AML-193 (cell line): ENCODE data around the gene NDOR1.

Experiments used
- DNase-seq, 2 experiments: peaks; one replicate each; lab custom pipeline; 2025; lab: John Stamatoyannopoulos, UW

Gene NDOR1

GRCh38 chr9:137183980-137184595 is 21.4 kb upstream of the NDOR1 start:
- DNase-seq, result no peak

DNA sequence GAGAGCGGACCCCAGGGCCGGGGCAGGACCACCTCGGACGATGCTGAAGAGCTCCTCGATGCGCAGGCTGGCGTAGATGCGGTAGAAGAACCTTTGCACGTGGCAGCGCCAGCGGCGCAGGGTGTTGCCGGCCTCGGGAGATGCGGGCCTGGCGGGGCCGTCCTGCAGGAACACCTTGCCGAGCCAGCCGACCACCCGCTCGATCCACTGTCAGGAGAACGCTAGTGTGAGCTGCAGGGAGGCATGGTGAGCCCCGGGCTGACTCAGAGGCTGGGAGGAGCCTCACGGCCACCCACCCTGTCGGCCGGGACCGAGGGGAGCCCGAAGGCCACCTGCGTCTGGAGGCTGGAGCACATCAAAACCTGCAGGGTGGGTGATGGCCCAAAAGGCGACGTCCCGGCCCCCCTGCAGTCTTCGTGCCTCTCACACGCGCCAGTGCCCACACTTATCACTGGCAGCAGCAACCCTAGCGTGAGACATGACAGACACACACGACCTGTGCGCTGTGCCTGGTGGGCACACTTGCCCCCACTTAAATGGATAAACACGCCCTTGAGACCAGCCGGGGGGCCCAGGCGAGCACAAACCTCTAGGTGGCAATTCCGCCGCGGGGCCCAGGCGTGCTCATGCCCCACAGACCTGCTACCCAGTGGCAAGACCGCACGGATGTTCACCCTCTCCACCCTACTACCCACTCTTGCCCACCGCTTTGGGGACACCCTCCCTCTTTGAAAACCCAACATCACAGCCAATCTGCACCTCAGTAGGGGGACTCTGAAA is 20.4 kb upstream of the NDOR1 start:
- no peak for DNase-seq

DNA sequence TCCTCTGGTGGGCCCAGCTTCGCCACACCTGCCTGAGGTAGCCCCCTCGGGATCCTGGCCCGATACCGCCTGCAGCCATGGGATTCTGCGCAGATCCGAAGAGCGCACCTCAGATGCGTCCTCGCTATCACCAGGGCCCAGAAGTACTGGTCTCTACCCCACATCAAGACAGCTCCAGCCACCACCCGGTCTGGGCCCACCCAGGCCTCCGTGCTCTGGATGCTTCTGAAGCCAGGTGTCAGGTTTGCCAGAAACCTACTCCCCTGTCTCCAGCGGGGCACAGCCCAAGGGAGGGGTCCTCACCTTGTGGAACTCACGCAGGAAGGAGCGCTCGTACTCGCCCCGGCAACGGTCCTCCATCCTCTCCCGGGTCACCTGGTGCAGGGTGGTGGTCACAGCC is 19.6 kb upstream of the NDOR1 start:
- DNase-seq, result no peak

GRCh38 chr9:137186385-137186784 is 19.1 kb upstream of the NDOR1 start:
- no peak for DNase-seq

- DNase-seq, result no peak
These were observed 18.1 kb upstream of the NDOR1 start for GRCh38 chr9:137187386-137187785.

DNA sequence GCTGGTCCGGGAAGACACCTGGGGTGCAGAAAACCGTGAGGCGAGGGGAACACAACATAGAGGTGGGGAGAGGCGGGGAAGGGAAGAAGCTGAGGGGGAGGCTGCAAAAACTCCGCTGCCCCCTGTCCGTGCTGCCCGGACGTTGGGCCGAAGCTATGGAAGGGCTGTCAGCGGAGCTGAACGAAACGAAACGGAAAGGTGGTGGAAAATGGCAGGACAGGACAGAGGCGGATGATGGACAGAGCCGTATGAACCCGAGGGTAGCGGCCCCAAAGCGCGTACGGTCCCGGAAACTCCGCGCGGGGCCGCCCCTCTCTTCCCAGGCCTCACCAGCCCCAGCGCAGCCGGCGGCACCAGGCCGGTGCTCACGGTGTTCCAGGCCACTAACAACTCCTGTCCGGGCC is 17.4 kb upstream of the NDOR1 start:
- no peak for DNase-seq

GRCh38 chr9:137188490-137189296 is 16.8 kb upstream of the NDOR1 start, which contains the start of the genes ANAPC2 and SSNA1:
Gene ANAPC2 (minus strand): TSS chr9:137188560. CDS start chr9:137188532, 28 bp downstream.
Gene SSNA1 (plus strand): TSS chr9:137188676. CDS start chr9:137188727, 51 bp downstream.
- peak; percentile 77 to 82 for DNase-seq

GRCh38 chr9:137189297-137190295 is 15.9 kb upstream of the NDOR1 start:
- no peak for DNase-seq

DNA sequence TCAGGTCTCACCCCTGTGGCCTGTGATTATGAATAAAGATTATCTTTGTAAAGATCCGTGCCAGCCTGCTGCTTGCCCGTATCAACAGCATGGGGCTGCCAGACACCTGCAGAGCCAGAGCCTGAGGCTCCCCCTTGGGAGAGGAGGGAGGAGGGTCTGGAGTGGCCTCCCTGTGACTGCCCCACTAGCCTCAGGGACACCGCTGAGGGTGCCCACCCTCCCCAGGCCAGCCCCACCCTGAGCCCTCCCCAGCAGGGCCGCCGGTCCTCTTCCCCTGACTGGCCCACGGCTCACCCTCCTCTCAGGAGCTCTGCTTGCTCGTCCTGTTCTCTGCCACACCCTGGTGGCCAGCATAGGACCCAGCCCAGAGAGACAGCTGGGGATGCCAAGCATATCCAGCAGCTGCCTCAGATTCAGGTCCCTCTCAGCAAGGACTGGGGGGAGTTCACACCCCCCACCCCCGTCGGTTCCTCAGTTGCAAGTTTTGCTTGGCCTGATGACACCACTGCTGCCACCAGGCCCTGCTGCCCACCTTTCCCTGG is 15.1 kb upstream of the NDOR1 start:
- no peak for DNase-seq

- DNase-seq, result no peak
These were observed 14.3 kb upstream of the NDOR1 start for GRCh38 chr9:137191245-137191644.

GRCh38 chr9:137191691-137192447 is 13.6 kb upstream of the NDOR1 start:
- no peak for DNase-seq

GRCh38 chr9:137192448-137192780 is 13.1 kb upstream of the NDOR1 start:
- DNase-seq, result no peak

DNA sequence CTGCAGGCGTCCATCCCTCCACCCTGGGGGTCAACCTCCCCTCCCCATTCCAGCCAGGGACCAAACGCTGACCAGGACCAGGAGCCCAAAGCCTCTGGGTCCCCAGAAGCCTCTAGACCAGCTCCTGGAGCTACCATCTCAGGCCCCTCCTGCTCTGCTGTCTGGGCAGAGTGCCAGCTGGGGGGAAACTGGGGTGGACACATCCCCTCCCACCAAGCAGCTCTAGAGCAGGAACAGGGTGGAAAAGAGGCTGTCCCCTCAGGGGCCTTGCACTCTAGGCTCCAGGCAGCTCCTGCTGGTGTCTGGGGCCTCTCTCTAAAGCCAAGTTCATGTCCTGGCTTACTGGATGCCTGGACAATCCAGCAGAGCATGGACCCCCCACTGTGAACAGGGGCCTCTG is 12.6 kb upstream of the NDOR1 start:
- DNase-seq, result no peak

DNA sequence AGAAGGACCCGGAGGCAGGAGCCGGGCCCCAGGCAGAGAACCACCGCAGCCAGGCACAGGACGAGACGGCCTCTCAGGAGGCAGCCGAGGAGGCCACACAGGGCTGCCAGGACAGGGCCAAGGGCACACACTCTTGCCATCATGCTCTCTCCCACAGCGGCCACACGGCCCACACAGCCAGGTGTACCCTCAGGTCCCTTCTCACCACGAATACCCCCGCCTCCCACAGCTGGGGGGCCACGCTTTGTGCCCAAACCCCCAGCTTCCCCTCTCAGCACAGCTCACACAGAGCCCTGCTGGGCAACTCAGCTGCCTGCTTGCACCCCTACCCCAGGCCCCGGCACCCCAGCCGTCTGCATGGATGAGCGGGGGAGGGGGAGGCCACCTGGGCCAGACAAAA is 11.7 kb upstream of the NDOR1 start:
- no peak for DNase-seq

DNA sequence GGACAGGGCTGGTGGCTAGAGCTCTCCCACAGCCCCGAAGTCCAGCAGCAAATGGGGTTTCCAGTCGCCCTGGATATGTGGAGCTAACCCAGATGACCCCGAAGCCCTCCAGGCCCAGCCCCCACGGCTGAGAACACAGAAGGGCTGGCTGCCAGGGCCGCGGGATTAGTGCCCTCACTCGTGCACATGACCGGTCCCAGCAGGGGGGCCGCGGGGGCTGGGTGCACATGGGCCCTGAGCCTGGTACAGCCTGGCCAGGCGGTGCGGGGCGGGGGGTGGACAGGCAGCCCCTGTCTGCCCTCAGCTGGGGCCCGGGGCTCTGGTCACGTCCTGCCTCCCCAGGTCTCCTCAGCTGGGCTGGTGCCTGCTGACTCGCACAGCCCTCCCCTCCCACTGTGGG is 11.1 kb upstream of the NDOR1 start:
- DNase-seq, result no peak

DNA sequence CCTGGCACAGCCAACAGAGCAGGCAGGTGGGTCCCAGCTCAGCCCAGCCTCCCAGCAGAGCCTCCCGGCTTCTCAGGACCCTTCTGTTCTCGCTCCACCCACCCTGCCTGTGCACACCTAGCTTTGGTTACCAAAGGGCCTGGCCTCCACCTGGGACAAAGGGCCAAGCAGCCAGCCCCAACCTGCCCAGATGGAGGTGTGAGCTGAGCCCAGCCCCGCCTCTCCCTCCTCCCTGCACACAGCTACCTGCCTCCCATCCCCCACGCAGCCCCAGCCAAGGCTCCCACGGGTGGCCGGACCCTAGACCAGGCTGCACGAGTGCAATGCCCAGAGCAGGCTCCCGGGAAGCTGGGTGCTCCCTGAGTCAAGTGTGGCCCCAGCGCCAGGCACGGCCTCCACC is 10.6 kb upstream of the NDOR1 start:
- DNase-seq, result no peak

DNA sequence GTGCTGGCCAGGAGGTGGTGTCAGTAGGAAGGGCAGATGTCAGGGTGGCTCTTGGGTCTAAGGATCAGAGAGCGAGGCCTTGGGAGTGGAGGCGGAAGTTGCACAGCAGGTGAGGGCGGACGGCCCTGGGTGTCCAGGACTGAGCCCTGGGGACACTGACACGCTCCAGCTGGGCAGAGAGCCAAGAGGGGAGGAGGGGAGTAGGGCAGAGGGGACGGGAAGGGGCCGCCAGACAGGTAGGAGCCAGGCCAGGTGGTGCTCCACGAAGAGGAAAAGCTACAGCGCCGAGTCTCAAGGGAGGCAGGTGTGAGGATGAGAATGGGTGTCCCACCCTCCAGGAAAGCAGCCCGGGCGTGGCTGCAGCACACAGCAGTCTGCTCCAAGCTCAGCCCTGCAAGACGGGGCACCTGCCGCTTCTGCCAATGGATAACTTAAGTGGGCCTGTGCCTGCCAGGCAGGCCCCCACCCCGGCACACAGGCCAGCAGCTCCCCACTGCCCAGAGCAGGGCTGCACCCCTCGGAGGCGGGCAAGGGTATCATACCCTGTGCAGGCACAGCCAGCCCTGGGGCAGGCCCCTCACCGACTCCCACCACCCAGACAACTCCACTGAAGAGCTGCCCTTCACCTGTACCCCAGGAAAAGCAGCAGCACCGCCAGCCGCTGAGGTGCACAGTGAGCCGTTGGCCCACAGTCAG is 9.8 kb upstream of the NDOR1 start:
- DNase-seq, result no peak

- no peak for DNase-seq
These were observed 7.2 kb upstream of the NDOR1 start for GRCh38 chr9:137198051-137198901.

DNA sequence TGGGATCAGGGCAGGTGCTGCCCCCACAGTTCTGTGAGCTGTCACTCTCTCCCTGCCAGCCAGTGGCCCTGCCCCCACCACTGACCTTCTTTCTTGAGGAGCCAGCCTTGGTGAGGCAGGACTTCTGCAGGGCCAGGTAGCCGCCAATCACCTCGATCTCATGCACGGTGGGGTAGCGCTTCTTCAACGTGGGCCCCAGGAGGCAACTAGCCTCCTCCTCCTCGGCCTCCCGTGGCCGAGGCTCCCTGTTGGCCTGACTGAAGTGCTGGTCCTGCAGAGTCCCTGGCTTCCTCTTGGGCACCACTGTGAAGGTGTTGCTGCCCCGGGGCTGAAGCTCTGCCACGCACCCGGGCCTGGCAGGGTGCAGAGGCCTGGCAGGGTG is 6.6 kb upstream of the NDOR1 start:
- DNase-seq, result no peak
